ENCODE data around the gene GUCY2D.
"Not testable (repeated sequence)": the region's sequence is repeated elsewhere in the genome, so short reads cannot be mapped to it uniquely, and the experiment has no call there.

Gene GUCY2D

GRCh38 chr17:8001976-8002720, at the start of gene GUCY2D:
Gene GUCY2D (plus strand): TSS chr17:8002615. CDS start chr17:8003048, 433 bp downstream.
- no peak for DNase-seq

DNA sequence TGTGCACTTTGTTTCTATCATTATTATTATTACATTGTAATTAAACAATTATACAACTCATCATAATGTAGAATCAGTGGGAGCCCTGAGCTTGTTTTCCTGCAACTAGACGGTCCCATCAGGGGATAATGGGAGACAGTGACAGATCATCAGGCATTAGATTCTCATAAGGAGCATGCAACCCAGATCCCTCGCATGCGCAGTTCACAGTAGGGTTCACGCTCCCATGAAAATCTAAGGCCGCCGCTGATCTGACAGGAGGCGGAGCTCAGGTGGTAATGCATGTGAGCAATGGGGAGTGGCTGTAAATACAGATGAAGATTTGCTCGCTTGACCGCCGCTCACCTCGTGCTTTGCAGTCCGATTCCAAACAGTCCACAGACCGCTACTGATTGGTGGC, 49.1 kb upstream of the GUCY2D start:
- DNase-seq = not testable (repeated sequence)

- DNase-seq = no peak
Observed at GRCh38 chr17:7955414-7956227, 46.8 kb upstream of the GUCY2D start.

GRCh38 chr17:7956228-7956965, 46.0 kb upstream of the GUCY2D start:
- DNase-seq = no peak

DNA sequence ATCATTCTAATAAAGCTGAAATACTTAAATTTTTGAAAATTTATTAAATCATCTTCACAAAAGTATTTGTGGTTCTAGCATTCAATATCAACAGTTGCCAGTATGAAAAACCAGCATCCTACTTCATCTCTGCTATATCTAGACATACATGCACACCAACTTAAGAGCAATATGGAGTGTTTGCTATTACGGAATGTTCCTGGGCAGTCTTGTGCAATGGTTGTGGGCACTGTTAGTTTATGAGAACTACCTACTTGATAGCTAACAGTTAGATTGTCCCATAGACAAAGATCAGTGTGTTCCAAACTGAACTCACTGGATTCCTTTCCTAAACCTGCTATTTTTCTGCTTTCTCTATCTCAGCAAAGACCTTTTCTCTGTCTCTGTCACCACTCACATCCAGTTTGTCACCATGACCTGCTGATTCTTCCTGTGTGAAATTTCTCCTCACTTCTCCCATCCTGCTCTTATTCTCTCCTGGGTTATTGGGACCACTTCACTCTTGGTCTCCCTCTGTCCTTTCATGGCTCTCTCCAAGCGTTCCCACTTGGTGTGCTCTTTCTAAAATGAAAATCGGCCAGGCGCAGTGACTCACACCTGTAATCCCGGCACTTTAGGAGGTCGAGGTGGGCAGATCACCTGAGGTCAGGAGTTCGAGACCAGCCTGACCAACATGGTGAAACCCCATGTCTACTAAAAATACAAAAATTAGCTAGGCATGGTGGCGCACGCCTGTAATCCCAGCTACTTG, 42.7 kb upstream of the GUCY2D start:
- no peak for DNase-seq

GRCh38 chr17:7961421-7961820, 41.0 kb upstream of the GUCY2D start:
- DNase-seq = no peak

- DNase-seq = no peak
Observed at GRCh38 chr17:7967751-7968150, 34.7 kb upstream of the GUCY2D start.

- DNase-seq = no peak
Observed at GRCh38 chr17:7969433-7969832, 33.0 kb upstream of the GUCY2D start.

DNA sequence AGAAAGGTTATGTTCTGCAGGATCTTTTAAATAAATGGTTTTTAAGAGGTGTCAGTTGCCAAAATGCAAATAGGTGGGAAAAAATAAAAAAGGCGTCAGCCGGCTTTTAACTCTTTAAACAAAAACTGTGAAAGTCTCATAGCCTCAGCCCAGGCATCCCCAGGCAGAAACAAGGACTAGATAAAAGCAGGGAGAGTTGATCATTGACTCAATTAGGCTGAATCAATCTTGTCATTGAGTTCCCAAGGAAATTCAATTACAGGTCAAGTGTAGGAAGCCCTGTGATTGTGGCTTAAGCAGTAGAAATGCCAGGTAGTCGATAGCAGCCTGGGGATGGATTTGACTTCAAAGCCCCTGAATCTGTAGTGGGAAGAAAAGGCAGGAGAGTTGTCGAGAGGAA, 30.8 kb upstream of the GUCY2D start:
- DNase-seq = no peak

- DNase-seq = no peak
Observed at GRCh38 chr17:7972131-7972785, 30.2 kb upstream of the GUCY2D start.

- no peak for DNase-seq
Observed at GRCh38 chr17:7974638-7975131, 27.7 kb upstream of the GUCY2D start.

GRCh38 chr17:7977039-7977438, 25.4 kb upstream of the GUCY2D start:
- DNase-seq = no peak

GRCh38 chr17:7977805-7978204, 24.6 kb upstream of the GUCY2D start:
- no peak for DNase-seq

DNA sequence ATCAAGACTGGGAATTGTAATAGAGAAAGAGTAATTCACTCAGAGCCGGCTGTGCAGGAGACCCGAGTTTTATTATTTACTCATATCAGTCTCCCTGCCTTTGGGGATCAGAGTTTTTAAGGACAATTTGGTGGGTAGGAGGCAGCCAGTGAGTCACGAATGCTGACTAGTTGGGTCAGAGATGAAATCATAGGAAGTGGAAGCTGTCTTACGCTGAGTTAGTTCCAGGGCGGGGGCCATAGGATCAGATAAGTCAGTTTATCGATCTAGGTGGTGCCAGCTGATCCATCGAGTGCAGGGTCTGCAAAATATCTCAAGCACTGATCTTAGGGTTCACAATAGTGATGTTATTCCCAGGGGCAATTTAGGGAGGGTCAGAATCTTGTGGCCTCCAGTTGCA, 20.2 kb upstream of the GUCY2D start:
- no peak for DNase-seq

GRCh38 chr17:7982666-7983065, 19.7 kb upstream of the GUCY2D start:
- DNase-seq = no peak

- DNase-seq = no peak
Observed at GRCh38 chr17:7984904-7985303, 17.5 kb upstream of the GUCY2D start.

GRCh38 chr17:7987112-7987893, 15.1 kb upstream of the GUCY2D start:
- DNase-seq = no peak

DNA sequence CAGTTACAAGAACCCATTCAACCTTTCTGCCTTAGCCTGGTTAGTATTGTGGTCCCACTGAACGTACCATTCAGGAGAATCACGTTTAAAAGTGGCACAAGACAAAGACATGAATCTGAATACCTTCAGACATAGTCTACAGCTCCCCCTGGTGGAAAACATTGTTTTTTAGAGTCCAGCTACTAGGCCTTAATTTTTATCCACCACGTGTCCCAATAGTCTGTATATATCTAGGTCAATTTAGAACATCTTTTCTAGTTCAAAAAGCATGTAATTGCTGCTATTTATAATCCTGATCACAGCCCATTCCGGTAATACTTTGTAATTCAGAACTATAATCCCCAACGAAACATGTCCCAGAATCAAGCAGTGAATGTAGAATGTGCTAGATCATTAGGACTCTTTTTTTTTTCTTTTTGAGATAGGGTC, 13.7 kb upstream of the GUCY2D start:
- DNase-seq = no peak

- DNase-seq = peak; percentile 96
Observed at GRCh38 chr17:7989781-7990655, 12.4 kb upstream of the GUCY2D start.

DNA sequence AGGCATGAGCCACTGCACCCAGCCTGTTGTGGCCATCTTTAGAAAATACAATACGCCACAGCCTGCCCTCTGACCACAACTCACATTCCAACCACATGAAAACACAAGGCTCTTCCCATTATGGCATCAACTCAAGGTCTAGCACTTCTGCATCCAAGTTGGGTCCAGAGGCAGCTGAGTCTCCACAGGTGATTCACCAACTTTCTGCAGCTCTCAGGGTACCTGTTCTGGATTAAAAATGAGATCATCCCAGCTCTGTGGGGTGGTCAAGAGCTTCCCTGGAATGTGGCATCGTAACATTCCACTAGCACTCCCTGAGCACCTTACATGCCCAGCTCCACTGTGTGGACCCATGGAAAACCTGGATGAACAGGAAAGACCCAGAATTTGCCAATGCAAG, 9.9 kb upstream of the GUCY2D start:
- DNase-seq = no peak
